Measurements from ENCODE around the gene HCST.
A peak's percentile ranks its signal among the peaks of the same experiment; 100 is the strongest.
"Not testable (repeated sequence)": the region's sequence is repeated elsewhere in the genome, so short reads cannot be mapped to it uniquely, and the experiment has no call there.

Gene HCST

DNA sequence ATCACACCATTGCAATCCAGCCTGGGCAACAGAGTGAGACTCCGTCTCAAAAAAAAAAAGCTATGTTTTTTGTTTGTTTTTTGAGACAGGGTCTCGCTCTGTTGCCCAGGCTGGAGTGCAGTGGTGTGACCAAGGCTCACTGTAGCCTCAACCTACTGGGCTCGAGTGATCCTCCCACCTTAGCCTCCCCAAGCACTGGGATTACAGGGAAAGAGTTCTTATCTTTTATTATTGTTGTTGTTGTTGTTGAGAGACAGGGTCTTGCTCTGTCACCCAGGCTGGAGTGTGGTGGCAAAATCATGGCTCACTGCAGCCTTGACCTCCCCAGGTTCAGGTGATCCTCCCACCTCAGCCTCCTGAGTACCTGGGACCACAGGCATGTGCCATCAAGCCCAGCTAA, 10.5 kb upstream of the HCST start:
- H3K4me3 ChIP-seq (ENCODE audit: low read depth, low read length); H3K27ac ChIP-seq (ENCODE audit: extremely low read depth, low read depth, low read length); H3K4me1 ChIP-seq (ENCODE audit: control insufficient read depth, insufficient read depth, low read length); H3K9me3 ChIP-seq (ENCODE audit: control insufficient read depth, insufficient read depth, low read depth, low read length): not testable (repeated sequence)
- H3K36me3 ChIP-seq (ENCODE audit: control insufficient read depth in 2 of 2, insufficient read depth in 1 of 2, low read length in 2 of 2) = peaks cover 78 to 87% of the 10 kb centered on the region in 2 experiments
- TF ChIP-seq ZNF121 (tag by site-specific recombination; IDR thresholded peaks at IDR 0.05) = peak; percentile 55
- CTCF ChIA-PET = interaction anchor here (0.6 to 4.9 kb wide), 7 partner anchors 10 to 1753 kb away, joined by 3 to 66 read pairs (median 4); no protein-coding TSS in a partner anchor
- POLR2A ChIA-PET = interaction anchor here (1.0 to 1.4 kb wide), 2 partner anchors 9 to 22 kb away, joined by 3 to 4 read pairs; no protein-coding TSS in a partner anchor

GRCh38 chr19:35894342-35894741, 8.0 kb upstream of the HCST start:
- no peak overlapping the region for H3K4me3 ChIP-seq (ENCODE audit: low read depth, low read length)
- ChIA-PET CTCF (interaction anchor here (1.2 to 4.9 kb wide), 6 partner anchors 9 to 53 kb away, joined by 3 to 66 read pairs (median 4); no protein-coding TSS in a partner anchor), POLR2A (interaction anchor here (0.6 to 1.1 kb wide), 3 partner anchors 11 to 37 kb away, joined by 3 to 6 read pairs (median 6); no protein-coding TSS in a partner anchor)
- no peaks in the 10 kb centered on the region for H3K9me3 ChIP-seq (ENCODE audit: control insufficient read depth, insufficient read depth, low read depth, low read length)
- TF ChIP-seq ZNF629 (tag by site-specific recombination; IDR thresholded peaks at IDR 0.05) = no peak
- peak; percentile 84 for TF ChIP-seq ZNF121 (tag by site-specific recombination; IDR thresholded peaks at IDR 0.05)
- H3K4me1 ChIP-seq (ENCODE audit: control insufficient read depth, insufficient read depth, low read length) = peaks cover 5% of the 10 kb centered on the region
- peaks cover 72 to 81% of the 10 kb centered on the region in 2 experiments for H3K36me3 ChIP-seq (ENCODE audit: control insufficient read depth in 2 of 2, insufficient read depth in 1 of 2, low read length in 2 of 2)
- no peak overlapping the region for H3K27ac ChIP-seq (ENCODE audit: extremely low read depth, low read depth, low read length)

GRCh38 chr19:35895911-35896642, 6.3 kb upstream of the HCST start:
- CTCF ChIA-PET = interaction anchor here (0.5 to 1.0 kb wide), 3 partner anchors 14 to 35 kb away, joined by 3 to 5 read pairs (median 4); no protein-coding TSS in a partner anchor

GRCh38 chr19:35896643-35897040, 5.7 kb upstream of the HCST start:
- H3K4me3 ChIP-seq (ENCODE audit: low read depth, low read length) = no peak overlapping the region
- peaks cover 54 to 62% of the 10 kb centered on the region in 2 experiments for H3K36me3 ChIP-seq (ENCODE audit: control insufficient read depth in 2 of 2, insufficient read depth in 1 of 2, low read length in 2 of 2)
- peaks cover 10% of the 10 kb centered on the region for H3K4me1 ChIP-seq (ENCODE audit: control insufficient read depth, insufficient read depth, low read length)
- POLR2A ChIA-PET = interaction anchor here (0.6 kb wide), 1 partner anchor 157 kb away, joined by 6 read pairs; no protein-coding TSS in a partner anchor
- TF ChIP-seq ZFP3 (tag by site-specific recombination; IDR thresholded peaks at IDR 0.05; ENCODE audit: low read depth) (no peak), ZNF155 (tag by site-specific recombination; IDR thresholded peaks at IDR 0.05) (no peak), ZNF48 (tag by site-specific recombination; IDR thresholded peaks at IDR 0.05) (no peak), ZNF621 (tag by site-specific recombination; IDR thresholded peaks at IDR 0.05) (no peak), ZNF514 (tag by site-specific recombination; IDR thresholded peaks at IDR 0.05) (no peak), SETDB1 (IDR thresholded peaks at IDR 0.05; ENCODE audit: insufficient read length, low read length) (no peak), KLF10 (tag by site-specific recombination; IDR thresholded peaks at IDR 0.05) (no peak)
- TF ChIP-seq, protein P1, sequence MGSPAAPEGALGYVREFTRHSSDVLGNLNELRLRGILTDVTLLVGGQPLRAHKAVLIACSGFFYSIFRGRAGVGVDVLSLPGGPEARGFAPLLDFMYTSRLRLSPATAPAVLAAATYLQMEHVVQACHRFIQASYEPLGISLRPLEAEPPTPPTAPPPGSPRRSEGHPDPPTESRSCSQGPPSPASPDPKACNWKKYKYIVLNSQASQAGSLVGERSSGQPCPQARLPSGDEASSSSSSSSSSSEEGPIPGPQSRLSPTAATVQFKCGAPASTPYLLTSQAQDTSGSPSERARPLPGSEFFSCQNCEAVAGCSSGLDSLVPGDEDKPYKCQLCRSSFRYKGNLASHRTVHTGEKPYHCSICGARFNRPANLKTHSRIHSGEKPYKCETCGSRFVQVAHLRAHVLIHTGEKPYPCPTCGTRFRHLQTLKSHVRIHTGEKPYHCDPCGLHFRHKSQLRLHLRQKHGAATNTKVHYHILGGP (tag by site-specific recombination; IDR thresholded peaks at IDR 0.05) = no peak
- TF ChIP-seq, protein P2, sequence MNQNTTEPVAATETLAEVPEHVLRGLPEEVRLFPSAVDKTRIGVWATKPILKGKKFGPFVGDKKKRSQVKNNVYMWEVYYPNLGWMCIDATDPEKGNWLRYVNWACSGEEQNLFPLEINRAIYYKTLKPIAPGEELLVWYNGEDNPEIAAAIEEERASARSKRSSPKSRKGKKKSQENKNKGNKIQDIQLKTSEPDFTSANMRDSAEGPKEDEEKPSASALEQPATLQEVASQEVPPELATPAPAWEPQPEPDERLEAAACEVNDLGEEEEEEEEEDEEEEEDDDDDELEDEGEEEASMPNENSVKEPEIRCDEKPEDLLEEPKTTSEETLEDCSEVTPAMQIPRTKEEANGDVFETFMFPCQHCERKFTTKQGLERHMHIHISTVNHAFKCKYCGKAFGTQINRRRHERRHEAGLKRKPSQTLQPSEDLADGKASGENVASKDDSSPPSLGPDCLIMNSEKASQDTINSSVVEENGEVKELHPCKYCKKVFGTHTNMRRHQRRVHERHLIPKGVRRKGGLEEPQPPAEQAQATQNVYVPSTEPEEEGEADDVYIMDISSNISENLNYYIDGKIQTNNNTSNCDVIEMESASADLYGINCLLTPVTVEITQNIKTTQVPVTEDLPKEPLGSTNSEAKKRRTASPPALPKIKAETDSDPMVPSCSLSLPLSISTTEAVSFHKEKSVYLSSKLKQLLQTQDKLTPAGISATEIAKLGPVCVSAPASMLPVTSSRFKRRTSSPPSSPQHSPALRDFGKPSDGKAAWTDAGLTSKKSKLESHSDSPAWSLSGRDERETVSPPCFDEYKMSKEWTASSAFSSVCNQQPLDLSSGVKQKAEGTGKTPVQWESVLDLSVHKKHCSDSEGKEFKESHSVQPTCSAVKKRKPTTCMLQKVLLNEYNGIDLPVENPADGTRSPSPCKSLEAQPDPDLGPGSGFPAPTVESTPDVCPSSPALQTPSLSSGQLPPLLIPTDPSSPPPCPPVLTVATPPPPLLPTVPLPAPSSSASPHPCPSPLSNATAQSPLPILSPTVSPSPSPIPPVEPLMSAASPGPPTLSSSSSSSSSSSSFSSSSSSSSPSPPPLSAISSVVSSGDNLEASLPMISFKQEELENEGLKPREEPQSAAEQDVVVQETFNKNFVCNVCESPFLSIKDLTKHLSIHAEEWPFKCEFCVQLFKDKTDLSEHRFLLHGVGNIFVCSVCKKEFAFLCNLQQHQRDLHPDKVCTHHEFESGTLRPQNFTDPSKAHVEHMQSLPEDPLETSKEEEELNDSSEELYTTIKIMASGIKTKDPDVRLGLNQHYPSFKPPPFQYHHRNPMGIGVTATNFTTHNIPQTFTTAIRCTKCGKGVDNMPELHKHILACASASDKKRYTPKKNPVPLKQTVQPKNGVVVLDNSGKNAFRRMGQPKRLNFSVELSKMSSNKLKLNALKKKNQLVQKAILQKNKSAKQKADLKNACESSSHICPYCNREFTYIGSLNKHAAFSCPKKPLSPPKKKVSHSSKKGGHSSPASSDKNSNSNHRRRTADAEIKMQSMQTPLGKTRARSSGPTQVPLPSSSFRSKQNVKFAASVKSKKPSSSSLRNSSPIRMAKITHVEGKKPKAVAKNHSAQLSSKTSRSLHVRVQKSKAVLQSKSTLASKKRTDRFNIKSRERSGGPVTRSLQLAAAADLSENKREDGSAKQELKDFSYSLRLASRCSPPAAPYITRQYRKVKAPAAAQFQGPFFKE (tag by site-specific recombination; IDR thresholded peaks at IDR 0.05; ENCODE audit: borderline replicate concordance) = no peak
- TF ChIP-seq, protein P3, sequence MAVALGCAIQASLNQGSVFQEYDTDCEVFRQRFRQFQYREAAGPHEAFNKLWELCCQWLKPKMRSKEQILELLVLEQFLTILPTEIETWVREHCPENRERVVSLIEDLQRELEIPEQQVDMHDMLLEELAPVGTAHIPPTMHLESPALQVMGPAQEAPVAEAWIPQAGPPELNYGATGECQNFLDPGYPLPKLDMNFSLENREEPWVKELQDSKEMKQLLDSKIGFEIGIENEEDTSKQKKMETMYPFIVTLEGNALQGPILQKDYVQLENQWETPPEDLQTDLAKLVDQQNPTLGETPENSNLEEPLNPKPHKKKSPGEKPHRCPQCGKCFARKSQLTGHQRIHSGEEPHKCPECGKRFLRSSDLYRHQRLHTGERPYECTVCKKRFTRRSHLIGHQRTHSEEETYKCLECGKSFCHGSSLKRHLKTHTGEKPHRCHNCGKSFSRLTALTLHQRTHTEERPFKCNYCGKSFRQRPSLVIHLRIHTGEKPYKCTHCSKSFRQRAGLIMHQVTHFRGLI (tag by site-specific recombination; IDR thresholded peaks at IDR 0.05) = no peak
- CTCF ChIA-PET = interaction anchor here (0.5 to 0.8 kb wide), 2 partner anchors 14 to 27 kb away, joined by 4 to 5 read pairs; no protein-coding TSS in a partner anchor
- H3K9me3 ChIP-seq (ENCODE audit: control insufficient read depth, insufficient read depth, low read depth, low read length) = no peaks in the 10 kb centered on the region
- no peak overlapping the region for H3K27ac ChIP-seq (ENCODE audit: extremely low read depth, low read depth, low read length)

More at GRCh38 chr19:35895911-35896642, 6.3 kb upstream of the HCST start:
- Histone ChIP-seq H3K27ac (ENCODE audit: extremely low read depth, low read depth, low read length) (no peak overlapping the region), H3K9me3 (ENCODE audit: control insufficient read depth, insufficient read depth, low read depth, low read length) (no peaks in the 10 kb centered on the region), H3K4me1 (ENCODE audit: control insufficient read depth, insufficient read depth, low read length) (peaks cover 5% of the 10 kb centered on the region), H3K36me3 (ENCODE audit: control insufficient read depth in 2 of 2, insufficient read depth in 1 of 2, low read length in 2 of 2) (peaks cover 54 to 68% of the 10 kb centered on the region in 2 experiments), H3K4me3 (ENCODE audit: low read depth, low read length) (no peak overlapping the region)
- TF ChIP-seq ZNF350 (tag by site-specific recombination; IDR thresholded peaks at IDR 0.05) = no peak
- POLR2A ChIA-PET = interaction anchor here (1.3 kb wide), 1 partner anchor 16 kb away, joined by 3 read pairs; no protein-coding TSS in a partner anchor

Data from HEK293 (cell line).